Measurements from ENCODE around the gene DLGAP1.
"Not testable (repeated sequence)": the region's sequence is repeated elsewhere in the genome, so short reads cannot be mapped to it uniquely, and the experiment has no call there.

DLGAP1 gene

GRCh38 chr18:3667255-3668137 lies 787.6 kb downstream of the DLGAP1 start:
- DNase-seq: no peak

GRCh38 chr18:3666526-3667254 lies 788.4 kb downstream of the DLGAP1 start:
- no peak for DNase-seq

DNA sequence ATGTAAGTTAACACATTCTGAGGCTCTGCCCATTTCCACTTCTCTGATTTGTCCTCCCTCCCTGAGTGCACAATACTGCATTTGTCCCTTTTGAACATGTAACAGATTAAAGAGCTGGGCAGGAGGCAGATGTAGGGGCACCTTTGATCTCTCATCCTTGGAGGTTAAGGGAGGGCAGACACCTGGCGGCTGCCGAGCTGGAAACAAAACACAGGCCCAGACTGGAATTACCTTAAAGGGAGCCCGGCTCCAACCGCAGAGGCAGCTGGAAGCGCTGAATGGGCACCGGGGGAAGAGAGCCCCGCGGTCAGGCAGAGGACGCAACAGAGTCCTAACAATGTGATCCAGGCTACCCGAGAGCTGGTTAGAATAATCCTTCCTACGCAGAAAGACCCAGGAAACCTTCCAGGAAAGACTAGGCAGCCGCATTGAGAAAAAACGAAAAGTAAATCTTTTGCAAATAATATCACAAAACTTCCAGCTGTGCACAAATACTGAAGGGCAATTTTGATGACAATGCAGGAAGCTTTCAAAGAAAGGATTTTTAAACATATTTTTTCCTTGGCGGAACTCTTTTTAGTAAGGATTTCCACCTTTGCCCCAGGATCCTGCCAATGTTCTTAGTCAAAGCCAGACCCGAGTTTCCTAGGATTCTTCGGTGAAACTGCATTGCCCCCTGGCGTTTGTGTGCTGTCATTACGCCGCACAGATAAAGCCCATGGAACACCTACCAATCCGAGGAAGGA lies 789.2 kb downstream of the DLGAP1 start:
- peak; percentile 75 to 82 for DNase-seq

DNA sequence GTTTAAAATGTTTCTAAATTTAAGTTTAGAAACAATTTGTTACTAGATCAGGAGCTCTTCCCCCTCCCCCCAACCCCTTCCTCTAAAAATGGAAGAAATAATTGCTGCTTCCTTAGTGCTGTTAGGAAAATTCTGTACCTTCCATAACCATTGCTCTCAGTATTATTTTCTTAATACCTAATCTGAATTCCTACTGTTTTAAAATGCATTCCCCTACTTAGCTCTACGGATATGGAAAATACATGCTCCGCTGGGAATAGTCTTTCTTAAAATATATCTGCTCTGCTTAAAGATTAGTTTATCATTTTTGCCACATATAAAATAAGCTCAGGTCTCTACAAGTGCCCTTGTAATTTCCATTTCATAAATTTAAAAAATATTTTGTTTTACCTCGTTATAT lies 789.9 kb downstream of the DLGAP1 start:
- no peak for DNase-seq

- no peak for DNase-seq
These were observed 790.4 kb downstream of the DLGAP1 start for GRCh38 chr18:3664563-3665178.

- DNase-seq: no peak
These were observed 791.1 kb downstream of the DLGAP1 start for GRCh38 chr18:3663870-3664512.

GRCh38 chr18:3661989-3662388 lies 793.1 kb downstream of the DLGAP1 start:
- no peak for DNase-seq

GRCh38 chr18:3660739-3661515 lies 794.2 kb downstream of the DLGAP1 start:
- no peak for DNase-seq

DNA sequence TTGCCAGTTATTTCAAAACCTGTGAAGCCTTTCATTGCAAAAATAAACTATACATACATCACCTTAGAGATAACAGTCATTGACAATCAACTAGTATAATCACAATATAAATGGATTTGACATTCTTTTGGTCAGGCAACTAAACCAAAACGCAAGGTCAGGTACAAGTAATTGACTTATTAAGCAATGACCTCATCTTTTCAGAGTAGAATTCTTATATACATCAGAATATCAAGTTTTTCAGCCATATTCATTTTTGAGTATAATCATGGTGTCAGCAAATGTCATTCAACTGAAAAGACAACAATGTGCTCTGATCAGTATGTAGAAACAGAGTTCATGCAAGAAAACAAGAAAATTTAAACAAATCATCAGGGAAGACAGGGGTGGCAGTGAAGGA lies 796.6 kb downstream of the DLGAP1 start:
- no peak for DNase-seq

DNA sequence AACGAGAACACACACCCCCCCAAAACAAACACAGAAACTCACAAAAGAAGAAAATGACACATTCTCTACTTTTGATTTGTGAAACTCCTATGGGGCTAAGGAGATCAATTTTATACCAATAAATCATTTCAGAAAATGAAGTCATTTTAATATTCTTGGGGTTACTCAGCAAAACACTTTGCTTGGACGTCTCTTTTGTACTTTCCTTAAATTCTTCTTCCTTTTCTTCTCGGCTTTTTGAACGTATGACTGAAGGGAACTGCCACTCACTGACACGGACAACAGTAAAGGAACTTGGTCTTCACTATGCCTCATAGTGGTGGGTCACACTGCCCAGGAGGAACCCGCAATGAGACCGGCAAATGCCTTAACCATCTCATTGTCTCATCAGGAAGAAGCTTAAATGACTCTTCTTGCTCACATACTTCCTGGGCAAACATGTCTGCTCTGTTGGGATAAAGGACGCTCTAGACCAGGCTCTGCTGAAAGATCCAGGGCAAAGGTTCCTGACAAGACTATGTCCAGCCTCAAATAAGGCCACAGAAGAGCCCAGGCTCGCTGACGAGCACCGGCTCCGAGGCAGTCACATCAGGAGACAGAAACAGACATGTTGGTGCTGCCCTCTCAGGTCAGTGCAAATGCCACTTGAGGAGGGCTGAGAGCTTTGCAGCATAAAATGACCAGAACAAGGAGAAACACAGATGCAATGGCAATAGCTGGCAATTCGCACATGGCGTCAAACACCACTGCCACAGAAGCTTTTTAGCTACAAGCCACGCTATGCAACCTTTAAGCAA lies 799.7 kb downstream of the DLGAP1 start:
- DNase-seq: no peak

DNA sequence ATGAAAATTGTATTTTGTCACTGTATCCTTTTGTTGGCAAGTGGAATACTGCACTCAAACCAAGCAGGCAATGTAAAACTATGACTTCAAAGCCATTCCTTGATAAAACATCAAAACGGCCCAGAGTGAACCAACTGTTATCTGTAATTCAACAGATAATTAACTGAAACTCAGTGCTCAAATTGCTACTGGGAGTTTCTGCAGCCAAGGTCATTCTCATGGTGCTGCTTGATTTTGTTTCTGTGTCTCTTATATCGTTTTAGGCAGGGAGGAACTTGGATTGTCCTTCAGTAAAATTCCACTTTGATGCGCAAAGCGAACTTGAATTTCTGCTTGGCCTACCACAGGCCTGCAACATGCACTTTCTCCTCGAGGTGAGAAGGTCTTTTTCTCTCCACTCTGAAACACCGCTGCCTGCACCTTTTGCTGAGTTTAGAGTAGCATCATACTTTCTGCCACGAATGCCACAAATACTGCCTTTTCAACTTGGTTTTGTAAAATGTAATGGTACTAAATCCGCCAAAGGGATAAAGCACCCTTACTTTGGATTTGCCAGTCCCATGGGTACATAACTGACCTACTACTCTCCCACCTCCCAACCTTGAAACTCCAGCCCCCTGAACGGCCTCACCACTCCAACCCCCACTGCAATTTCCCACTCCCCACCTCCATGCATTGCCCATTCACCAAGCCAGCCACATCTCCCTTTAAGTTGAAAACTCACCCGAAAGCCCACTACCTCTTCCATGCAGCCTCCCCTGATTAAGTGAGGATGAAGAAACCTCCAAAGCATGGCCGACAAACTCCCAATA lies 800.5 kb downstream of the DLGAP1 start:
- DNase-seq: no peak

DNA sequence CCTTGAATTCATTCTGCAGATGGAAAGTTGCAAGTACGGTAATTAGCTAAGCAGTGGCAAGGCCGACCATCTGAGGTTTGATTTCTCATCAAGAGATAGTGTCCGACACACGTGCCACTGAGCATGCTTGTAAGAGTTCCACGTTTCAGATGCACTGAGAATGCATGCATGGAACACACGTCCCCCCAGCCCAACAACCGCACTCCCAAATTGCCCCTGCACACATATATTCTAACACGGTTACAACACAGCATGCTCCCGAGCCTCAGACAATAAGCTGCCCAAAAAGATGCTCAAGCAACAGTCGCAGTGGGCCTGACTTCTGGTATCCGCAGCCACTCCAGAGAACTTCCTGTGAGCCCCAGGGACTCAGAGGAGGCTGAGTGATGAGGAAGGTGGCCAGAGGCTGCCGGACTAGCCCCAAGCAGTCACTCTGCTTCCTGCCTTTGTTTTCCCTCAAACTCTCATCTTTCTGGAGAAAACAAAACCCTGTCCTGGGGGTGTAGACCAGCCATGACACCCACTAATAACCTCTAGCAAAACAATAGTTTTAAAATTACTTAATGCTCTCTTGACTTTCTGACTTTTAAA lies 801.2 kb downstream of the DLGAP1 start:
- DNase-seq: no peak

GRCh38 chr18:3653263-3653850 lies 801.8 kb downstream of the DLGAP1 start:
- DNase-seq: no peak

GRCh38 chr18:3652380-3653262 lies 802.5 kb downstream of the DLGAP1 start:
- peak; percentile 77 to 84 for DNase-seq

DNA sequence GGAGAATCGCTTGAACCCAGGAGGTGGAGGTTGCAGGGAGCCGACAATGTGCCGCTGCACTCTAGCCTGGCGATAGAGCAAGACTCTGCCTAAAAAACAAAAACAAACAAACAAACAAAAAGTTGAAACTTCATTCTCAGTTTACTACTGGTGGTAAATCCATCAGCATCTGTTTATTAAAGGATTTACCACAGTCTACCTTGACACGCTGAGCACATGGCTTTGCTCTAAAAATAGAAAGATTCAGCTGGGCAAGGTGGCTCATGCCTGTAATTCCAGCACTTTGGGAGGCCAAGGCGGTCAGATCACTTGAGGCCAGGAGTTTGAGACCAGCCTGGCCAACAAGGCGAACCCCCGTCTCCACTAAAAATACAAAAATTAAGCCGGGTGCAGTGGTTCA lies 803.8 kb downstream of the DLGAP1 start:
- no peak for DNase-seq

DNA sequence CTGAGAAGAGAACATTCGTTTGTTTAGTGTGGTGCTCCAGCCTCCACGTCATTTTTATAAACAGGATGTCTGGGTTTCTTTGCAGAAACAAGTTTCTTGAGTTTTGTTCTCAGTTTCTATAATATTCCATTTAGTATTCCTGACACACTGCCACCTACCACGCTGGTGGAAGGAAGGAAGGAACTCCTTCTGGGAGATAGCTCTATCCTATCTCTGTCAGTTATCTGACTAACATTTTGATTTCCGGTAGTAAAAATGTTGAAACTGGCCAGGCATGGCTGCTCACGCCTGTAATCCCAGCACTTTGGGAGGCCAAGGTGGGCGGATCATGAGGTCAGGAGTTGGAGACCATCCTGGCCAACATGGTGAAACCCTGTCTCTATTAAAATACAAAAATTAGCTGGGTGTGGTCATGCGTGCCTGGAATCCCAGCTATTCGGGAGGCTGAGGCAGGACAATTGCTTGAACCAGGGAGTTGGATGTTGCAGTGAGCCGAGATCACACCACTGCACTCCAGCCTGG lies 804.5 kb downstream of the DLGAP1 start:
- DNase-seq: not testable (repeated sequence)

DNA sequence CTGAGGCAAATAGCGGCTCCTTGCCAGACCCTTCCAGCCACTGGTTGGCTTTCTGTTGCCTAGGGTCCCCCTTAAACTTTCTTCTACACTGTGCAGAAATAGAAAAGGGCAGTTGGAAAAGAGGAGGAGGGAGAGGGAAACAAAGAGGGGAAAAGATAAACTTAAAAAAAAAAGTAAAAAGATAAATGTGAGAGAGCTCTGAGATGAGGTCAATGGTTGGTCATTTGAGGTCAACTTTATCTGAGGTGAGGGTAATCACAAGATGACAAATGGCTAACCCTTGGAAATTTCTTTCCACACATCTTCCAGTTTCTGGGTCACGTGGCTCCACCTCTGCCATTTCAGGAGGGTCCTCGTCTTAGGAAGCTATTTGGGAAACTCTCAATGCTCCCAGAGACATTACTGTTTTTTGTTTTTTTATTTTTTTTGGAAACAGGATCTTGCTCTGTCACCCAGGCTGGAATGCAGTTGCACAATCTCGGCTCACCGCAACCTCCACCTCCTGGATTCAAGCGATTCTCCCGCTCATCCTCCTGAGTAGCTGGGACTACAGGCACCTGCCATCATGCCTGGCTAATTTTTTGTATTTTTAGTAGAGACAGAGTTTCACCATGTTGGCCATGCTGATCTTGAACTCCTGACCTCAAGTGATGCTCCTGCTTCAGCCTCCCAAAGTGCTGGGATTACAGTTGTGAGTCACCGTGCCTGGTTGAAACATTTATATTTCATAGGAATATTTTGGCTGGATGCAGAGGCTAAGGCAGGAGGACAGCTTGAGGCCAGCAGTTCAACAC lies 805.3 kb downstream of the DLGAP1 start:
- no peak for DNase-seq

All from activated CD4-positive, alpha-beta T cell treated with anti-CD3 and anti-CD28 coated beads, Interleukin-2, amount 50 U/mL, for 48 hours (primary cell).